ENCODE results near the gene RGS6.

RGS6 gene

DNA sequence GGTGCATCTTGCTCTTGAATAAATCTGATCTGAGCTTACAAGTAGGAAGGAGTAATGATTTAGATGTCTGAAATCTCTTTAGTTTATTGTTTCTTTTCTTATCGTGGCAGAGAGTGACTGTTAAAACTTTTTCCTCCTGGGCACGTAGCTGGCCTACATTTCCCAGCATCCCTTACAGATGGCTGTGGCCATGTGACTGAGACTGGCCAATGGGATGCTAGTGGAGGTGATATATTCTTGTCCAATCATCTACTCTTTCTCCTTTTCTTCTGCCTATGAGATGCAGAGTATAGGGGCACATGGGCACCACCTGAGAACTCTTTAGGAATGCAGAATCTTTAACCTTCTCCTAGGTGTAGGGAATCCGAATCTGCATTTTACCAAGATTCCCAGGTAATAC, 237.3 kb downstream of the RGS6 start:
- no peak for DNase-seq

DNA sequence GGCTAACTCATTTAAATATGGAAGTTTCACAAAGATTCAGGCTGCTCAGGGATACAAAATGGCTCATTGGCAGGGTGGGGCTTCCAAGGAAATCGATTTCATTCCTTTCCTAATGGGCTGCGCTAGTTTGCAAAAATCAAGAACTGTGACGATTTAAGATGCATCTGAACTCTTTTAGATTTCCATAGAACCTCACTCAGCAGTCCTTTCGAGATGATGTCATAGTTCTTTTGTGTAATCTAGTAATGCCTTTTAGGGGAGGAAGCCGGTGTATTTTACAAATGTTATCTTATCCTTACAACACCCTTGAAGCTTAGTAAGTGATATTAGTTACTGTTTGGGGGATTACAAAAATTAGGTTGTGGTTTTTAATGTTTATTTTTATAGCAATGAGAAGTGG, 239.8 kb downstream of the RGS6 start:
- no peak for DNase-seq

DNA sequence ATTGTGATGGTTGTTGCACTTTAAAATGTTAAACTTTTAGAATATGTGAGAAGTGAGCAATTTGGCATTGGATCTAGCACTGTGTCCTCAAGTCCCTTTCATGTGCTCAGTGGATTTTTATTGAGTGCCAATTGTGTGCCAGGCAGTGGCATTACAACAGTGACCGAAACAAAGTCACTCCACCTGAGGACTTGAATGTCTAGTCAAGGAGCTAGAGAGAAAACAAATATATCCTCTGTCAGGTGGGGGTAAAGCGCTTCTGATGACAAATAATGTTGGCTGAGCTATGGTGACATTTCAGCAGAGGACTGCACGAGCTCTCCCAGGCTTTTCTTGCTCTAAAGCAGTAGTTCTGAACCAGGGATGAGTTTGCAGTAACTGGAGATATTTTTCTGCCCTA, 240.4 kb downstream of the RGS6 start:
- no peak for DNase-seq

DNA sequence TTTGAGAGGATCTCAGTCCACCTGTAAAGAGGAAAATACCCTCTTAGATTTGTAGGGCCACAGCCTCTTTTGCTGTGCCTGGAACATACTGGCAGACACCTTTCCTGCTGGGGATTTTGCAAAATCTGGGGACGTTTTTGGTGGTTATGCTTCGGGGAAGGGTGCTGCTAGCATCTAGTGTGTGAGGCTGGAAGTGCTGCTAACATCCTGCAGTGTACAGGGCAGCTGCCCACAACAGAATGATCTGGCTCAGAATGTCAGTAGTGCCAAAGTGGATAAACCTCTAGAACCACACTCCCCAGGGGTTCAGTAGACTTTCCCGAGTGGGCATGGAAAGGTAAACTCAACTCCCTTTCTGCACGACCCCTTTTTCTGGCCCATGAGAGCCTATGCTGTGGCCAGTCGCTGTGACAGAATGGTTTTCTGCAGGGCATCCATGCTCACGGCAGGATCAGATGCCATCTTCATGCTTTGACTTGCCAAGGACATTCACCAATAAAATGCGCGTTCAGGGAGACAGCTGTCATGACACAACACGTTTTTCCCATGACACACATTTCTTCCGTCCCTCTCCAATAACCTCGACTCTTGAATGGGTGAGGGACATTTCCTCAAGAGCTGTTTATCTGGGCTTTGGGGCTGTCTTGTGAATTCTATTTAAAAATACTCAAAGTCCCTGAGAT, 240.9 kb downstream of the RGS6 start:
- no peak for DNase-seq

DNA sequence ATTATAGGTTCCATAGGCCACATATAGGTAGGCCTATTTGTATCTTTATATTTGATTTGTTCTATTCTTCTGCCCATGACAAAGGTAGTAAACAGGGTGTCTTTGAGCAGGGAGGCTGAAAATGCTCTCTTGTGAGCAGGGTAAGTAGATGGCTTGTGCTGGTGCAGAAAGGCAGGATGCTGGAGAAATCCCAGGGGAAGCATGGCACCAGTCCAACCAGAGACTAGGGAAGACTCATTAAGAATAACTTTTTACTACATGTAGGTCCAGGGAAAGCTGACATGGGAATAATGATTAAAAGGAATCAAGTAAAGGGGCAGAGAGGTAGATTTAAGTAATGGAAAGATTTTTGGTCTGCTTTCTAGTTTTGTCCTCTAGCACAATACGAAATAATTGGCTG, 245.0 kb downstream of the RGS6 start:
- DNase-seq, result no peak

DNA sequence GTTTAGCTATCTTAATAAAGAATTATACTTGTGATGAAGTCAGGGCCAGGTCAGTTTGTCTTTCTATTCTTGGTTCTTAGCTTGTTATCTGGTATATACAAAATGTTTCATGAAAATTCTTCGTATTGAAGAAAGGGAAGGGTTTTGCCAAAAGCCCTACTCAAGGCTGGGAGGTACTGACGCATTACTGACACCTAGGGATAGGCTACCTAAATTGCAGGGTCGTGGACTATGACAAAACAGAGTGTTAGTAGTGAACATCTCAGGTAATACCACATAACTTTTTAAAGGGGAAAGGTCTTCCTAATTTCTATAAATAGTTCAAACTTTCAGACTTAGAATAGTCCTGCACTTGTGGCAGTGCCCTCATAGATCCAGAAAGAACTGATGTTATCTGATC, 246.3 kb downstream of the RGS6 start:
- DNase-seq, result no peak

DNA sequence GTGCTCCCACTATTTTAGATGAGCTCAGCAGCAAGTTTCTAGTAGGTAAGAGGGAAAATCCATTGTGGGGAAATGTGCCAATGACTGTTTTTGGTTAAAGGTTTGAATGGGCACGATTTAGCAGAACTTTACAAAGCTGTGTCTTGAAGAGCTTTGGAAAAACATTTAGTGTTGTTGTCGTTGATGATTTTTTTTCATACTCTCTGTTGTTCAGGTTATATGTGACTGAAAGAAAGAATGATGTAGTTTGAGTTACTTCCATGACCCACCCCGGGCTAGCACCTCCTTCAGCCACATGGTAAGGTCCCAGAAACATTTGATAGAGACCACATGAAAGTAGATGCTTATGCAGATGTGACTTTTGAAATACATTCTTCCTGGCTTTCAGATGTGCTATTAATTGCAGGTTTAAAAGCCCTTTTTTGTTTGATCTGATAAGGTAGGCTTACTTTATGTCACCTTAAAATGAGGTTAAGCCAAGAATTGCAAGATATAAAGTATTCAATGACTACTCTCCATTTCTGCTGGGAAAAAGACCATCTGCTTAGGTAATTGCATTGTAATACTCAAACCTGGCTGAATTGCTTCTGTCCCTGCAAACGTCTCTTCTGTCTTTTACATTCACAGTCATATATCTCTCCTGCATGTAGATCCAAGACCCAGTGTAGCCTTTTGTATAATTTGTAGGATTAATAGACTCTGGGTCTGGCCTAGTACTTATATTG, 250.6 kb downstream of the RGS6 start:
- DNase-seq, result peak in 1 of 5 experiments; percentile 8

DNA sequence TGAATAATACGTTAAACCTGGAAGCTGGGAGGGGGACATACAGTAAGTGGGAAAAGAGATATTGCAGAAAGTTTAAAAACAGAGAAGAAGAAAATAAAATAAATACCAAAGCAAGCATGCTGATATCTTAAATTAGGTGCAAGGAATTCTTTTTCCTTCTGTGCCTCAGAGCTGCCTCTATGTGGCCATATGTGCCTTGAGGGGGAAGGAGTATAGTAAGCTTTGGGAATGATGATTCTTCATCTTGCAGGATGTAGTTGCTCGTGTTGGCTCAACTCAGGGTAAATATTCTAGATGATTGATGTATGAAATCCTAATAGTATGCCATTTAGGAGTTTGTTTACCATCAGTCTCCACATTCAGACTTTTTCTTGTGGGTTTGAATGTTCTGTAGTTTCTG, 251.4 kb downstream of the RGS6 start:
- no peak for DNase-seq

DNA sequence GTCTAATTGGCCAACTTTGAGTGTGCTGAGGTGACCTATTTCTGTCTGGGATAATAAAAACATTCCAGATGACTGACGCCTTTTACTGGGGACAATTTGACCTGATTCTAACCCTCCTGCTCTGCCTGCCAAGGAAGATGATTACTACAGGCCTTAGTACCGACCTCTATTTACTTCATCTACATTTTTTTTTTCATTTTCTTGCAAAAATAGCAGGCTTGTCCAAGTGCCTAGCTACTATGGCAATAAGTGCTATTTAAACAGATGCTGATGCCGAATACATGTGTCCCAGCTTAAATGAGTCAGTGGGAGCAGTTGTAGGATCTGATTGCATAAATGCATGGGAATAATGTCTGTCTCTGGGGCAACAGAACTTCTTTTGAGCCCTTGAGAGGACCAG, 254.3 kb downstream of the RGS6 start:
- DNase-seq, result no peak

DNA sequence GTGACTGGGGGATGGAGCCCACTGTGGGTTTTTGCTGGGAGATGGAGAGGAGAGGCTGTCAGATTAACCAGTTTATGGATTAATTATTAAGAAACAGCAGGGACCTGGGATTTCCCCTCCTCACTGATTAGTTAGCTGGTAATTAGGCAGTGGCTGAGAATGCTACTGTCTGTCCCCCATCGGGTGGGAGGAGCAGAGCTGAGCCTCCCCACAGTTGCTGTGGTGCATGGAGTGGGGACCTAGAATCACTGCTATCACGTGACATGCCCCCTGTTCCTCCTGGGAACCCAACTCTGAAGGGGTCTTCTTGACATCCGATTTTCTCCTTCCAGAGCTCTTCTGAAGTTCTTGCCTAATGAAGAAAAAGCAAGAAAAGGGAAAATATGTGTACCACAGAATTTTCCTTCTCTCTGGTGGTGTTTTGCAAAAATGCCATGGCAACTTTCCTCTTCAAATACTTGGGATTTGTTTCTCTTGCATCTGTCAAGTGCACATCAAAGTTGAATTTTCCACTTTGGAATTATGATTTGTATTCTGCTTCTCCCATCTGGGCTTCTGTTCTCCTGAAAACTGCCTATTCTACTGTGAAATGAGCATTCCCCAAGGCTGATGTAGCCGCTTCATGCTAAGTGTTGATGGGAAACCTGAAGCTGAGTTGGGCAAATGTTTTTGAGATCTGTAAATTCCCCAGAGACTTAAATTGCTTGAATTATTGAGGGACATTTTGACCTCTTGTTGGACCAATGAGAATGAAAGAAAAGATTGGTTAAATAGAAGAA, 264.2 kb downstream of the RGS6 start:
- no peak for DNase-seq

DNA sequence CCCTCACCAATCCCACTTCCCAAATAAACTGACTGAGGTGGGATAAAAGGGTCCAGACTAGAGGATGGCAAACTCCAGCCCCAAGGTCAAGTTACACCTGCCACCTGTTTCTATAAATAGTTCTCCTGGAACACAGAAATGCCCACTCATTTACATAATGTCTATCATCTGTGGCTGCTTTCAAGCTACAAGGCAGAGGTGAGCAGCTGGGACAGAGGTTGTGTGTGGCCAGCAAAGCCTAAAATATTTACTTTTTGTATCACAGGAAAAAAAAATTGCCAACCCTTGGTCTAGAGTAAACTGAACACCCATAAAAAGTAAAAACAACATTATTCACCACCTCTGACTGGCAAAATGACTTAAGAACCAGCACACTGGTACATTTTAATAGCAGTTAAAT, 269.4 kb downstream of the RGS6 start:
- DNase-seq, result no peak

DNA sequence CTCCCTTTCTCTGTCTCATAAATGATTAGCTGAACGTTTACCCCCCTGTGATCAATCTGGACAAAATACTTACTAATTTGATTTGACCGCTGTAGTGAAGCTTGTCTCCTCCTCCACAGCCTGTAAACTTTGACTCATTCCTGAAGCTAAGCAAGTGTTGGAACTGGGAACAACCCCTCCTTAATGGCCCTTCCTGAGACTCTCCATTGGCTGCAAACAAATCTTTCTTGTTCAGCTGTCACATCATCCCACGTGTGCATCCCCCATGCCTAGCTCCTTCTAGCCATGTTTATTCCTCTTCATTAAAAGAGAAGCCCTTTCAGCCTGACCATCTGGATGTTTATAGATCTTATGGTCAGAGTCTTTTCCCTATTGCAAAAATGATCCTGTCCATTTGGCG, 281.2 kb downstream of the RGS6 start:
- no peak for DNase-seq

DNA sequence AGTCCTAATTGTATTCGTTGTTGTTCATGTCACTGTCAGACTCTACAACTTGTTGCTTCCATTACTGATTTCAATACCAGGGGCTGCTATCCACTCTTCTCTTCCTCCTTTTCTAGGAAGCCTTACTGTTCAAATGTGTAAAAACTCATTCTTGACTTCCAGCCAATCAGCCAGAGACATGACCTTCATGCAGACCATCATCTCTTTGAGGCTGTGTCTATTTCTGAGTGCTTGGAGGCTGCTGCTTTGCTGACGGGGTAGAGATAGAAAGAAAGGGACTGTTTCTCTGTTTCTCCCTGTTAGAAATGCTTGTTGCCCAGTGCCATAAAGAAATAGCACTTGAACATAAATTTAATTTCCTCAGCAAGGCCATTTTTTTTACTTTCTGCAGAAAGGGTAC, 282.9 kb downstream of the RGS6 start:
- no peak for DNase-seq

DNA sequence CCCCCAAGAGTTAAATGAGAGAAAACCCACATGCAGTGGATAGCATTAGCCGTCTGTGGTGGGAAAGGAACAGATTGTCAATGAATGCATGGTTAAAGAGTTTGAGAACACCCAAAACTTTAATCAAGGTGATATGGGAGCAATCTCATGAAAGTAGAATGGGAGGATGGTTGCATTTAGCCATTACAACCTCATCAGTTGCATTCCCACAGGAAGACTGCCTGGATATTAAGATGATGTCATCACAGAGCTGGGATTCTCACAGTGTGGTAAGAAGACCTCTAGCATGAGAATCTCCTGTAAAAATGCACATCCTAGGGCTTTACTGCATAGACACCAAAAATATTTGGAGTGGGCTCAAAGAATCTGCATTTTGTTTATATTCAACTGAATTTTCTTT, 284.9 kb downstream of the RGS6 start:
- DNase-seq, result no peak

DNA sequence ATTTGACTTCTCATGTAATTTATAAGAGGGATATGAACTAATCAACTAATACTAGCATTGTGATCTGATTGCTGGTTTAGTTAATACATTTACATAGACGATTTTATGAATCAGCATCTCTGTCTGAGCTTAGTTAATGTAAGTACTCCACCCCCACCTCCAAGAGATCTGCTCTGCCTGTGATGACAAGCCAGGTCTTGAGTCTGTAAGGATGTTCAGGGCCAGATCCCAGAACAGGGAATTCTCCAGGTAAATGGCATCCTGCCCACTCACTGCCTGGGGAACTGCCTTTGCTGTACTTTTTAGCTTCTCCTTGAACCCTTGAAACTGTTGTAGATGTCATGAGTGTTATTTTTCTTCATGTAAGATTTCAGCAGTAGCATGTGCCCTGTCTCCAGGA, 289.8 kb downstream of the RGS6 start:
- DNase-seq, result no peak

DNA sequence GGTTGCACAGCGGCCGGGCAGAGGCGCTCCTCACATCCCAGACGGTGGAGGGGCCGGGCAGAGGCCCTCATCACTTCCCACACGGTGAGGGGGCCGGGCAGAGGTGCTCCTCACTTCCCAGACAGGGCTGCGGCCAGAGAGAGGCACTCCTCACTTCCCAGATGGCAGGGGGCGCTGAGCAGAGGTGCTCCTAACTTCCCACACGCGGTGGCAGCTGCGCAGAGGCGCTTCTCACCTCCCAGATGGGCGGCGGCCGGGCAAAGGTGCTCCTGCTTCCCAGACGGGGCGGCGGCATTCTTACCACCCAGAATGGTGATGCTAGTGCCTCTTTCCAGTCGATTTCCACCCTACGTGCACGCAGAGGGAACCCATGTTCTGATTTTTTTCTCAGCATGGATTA, 304.4 kb downstream of the RGS6 start:
- DNase-seq, result no peak

DNA sequence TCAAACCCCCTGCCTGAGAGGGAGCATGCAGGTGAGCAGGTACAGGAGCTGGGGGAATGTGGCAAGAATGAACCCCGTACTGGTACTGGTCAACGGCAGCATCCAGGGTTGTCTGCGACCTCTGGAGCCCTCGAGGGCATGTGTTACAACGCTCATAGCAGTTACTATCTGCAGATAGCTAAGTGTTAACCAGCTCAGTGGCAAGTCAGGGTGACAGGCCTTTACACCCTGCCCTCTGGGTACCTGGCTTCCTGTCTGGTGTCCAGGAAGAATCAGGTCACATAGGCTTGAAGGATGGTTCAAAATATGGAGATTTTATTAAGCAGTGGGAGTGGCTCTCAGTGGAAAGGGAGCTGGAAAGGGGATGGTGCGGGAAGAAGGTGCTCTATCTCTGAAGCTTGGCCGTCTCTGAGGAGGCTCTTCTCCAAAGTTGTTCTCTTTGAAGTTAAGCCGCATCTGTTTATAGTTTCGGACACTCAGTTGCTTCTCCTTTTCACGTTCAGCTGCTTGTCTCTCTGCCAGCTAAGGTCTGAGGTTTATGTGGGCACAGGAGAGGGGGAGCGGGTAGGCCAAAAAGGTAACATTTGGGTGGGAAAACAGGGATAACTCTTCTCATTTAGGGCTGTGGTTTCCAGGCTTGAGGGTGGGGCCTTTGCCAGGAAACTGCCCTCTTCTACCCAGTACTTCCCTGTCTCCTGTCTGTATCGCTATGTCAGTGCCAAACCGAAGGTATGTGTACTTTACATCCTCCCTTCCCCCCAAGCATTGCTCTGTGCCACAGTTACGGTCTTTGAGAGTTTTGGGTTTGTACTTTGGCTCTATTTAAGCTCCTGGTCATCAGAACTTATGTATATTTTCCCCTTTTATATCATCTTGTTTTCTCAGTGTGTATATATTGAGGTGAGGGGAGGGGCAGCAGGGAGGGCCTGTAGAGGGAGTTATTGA, 305.8 kb downstream of the RGS6 start:
- DNase-seq, result no peak

DNA sequence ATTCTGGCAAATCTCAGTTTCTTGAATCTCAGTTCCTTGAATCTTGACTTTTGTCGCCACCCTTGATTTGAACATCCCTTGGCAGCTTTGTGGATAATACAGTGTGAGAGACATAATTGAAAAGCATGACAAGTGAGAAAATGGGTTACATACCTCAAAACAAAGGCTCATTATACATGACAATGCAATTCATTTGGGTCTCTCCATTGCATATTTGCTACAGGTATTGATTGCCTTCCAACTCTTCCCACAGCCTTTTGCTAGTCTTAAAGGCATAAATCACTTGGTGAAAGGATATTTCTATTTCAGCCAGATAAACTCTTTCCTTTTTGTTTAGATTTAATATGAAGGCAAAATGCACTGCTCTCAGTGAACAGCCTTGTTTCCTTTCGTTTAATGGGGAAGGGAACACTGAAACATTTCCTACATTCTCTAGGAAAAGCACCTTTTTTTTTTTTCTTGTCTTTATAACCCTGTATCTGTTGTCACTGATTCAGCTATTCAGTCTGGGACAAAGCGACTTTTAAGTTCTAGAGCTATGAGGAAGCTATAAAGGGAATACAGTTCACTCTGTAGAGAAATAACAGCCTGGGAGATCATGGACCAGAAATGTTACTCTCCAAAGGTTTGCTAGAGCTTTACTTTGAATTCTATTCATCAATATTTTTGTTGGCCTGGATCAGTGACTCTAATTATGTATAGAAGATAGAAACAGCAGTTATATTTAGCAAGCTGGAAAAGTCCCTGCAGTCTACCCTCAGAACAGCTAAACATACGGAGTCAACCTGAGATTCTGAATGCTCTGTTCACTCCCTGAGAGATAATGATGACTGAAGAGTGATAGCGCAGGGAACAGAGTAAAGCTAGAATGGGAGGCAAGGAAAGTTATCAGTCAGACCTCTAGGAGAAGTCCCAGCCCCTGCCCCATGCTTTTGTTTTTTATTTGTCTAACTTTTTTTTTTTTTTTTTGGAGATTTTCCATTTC, 311.4 kb downstream of the RGS6 start:
- DNase-seq, result no peak

DNA sequence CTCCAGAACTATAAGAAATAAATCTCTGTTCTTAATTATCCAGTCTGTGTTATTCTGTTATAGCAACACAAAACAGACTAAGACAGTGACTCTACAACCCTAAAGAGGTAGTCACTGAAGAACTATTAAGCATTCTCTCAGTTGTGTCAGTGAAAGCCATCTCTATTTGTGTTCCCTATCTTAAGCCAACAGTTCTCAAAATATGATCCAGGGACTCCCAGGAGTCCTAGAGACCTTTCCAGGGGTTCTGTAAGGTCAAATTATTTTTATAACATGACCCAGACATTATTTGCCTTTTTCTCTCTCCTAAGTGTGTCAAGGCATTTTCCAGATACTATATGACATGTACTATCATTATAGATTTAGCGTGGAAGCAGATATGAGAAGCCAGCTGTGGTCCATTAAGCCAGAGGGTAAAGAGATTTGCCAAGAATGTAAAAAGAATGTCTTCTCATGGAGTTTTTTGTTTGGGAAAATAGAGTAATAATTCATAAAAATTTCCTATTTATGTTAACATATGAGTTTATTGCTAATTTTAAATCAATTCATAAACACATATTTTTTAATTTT, 315.8 kb downstream of the RGS6 start:
- DNase-seq, result no peak

DNA sequence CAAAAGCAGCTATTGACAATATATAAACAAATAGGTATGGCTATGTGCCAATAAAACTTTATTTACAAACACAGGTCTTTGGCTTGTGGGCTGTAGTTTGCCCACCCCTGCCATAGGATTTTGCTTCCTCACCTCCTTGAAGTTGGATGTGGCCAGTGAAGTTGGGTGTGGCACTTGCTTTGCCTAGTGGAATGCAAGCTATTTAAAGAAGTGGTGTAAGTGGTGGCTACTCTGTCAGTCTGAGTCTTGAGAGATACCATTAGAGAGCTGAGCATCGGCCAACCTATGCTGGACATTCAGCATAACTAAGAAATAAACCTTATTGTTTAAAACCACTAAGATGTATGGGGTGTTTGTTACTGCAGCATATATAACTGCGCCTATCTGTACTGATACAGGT, 321.3 kb downstream of the RGS6 start:
- no peak for DNase-seq
